ENCODE data around the gene RSAD1.

RSAD1 gene

GRCh38 chr17:50495217-50495823 is 16.7 kb downstream of the RSAD1 start:
- no peak for DNase-seq (ENCODE audit: low read depth)

DNA sequence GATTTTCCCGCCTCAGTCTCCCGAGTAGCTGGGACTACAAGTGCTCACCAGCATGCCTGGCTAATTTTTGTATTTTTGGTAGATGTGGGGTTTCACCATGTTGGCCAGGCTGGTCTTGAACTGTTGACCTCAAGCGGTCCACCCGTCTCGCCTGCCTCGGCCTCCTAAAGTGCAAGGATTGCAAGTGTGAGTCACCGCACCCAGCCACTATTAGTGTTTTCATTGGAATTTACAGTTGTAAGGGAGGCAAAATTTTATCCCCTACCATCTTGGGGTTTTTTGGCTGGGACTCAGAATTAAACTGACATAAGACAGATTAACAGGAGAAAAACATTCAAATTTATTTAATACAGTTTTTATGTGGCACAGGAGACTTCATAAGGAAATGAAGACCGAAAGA is 17.3 kb downstream of the RSAD1 start:
- no peak for DNase-seq (ENCODE audit: low read depth)

DNA sequence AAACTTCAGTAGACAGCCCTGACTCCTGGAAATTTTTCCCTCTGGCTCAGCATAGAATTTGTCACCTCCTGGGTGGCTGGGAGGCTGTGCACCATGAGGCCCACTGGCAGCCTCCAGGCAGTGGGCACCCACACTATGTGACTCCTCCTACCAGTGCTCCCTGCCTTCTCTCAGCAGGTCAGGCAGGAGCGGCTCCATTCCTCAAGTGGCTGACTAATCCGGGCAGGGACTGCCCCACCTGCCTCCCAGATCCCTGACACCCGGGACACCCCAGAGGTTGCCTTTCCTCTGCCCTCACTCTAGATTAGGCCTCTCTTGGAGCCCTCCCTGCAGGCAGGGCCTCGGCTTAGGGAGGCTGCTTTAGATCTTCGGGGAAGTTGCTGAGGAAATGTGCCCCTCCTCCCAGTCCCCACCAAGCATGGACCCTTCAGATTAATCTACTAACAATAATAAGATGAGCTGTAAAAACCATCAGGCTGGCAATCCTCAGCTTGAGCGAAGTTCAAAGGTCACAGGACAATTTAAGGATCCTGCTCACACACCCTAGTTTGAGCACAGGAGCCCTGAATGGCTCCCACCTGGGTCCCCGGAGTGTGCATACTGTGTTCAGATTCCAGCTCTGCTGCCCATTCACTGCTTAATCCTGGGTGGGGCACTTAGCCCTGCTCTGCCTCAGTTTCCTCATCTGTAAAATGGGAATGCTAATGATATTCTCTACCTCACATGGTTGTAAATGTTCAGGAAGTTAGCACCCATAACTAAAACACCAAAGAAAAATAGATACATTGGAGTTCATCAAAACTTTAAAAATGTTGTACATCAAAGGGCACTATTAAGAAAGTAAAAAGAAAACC is 19.6 kb downstream of the RSAD1 start:
- DNase-seq (ENCODE audit: low read depth) = no peak

DNA sequence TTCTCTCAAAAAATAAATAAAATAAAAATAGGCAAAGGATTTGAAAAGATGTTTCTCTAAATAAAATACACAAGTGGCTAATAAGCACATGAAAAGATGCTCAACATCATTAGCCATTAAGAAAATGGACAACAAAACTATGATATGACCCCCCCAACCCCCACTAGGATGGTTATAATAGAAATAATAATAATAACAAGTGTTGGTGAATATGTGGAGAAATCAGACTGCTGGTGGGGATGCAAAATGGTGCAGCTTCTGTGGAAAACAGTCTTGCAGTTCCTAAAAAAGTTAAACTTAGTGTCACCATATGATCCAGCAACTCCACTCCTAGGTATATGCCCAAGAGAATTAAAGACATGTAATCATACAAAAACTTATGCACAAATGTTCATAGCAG is 20.6 kb downstream of the RSAD1 start:
- no peak for DNase-seq (ENCODE audit: low read depth)

DNA sequence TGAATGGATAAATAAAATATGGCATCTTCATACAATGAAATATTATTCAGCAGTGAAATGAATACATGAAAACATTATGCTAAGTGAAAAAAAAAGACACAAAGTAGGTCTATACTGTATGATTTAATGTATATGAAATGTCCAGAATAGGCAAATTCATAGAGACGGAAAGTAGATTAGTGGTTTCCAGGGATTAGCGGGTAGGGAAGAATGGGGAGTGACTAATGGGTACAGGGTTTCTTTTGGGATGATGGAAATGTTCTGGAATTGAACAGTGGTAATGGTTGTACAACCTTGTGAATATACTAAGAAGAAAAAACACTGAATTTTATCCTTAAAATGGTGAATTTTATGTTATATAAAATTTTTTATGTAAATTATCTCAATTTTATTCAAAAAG is 21.1 kb downstream of the RSAD1 start:
- DNase-seq (ENCODE audit: low read depth) = no peak

GRCh38 chr17:50501054-50501453 is 22.4 kb downstream of the RSAD1 start:
- no peak for DNase-seq (ENCODE audit: low read depth)

DNA sequence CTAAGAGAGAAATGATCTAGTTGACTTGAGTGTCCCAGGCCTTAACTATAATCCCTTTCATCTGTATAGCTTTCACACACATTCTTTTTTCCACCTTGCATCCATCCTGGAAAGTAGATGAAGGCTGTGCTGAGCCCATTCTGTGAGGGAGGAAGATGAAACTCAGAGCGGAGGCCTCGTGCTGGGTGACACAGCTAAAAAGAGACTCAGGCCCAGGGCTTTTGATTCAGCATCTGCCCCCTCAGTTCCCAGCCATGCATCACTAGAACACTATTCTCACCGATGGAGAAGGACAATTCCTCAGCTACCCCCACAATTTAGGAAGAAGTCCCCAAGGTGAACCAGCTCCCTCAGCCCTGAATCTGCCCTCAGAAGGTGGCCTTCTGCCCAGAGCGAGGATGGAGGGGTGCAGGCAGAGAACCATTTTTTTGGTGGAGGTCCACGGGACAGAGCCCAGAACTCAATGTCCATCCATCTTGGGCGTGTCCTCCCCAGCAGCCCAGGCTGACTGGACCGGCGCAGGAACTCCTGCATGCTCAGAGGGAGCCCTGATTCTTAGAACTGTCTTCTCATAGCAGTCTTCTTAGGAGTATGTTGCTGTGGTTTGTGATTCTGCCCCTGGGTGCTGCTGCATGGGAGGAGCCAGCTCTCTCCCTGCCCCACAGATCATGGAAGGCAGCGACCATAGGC is 23.8 kb downstream of the RSAD1 start:
- no peak for DNase-seq (ENCODE audit: low read depth)

DNA sequence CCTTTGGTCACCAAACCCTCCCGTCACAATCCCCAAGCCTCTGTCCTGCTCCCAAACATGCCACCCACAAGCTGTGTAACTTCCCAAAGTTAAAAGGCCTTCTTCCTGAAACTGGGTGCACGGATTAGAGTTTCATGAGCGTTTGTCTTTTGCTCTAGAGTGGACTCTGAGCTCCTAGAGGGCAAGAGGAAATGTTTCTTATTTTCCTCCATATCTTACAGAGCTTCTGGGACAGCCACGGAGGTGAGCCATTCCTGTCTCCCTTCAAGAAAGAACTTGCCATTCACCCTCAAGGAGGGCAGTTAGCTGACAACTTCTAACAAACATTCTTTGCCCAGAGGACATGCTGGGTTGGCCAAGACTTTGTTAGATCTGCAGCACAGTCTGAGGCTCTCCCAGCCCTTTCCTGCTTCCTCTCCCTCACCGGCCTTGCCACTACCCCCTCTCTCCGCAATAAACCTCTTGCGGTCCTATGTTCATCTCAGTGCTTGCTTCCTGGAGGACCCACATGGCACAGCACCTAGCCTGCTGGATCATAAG is 27.0 kb downstream of the RSAD1 start:
- DNase-seq (ENCODE audit: low read depth) = no peak

DNA sequence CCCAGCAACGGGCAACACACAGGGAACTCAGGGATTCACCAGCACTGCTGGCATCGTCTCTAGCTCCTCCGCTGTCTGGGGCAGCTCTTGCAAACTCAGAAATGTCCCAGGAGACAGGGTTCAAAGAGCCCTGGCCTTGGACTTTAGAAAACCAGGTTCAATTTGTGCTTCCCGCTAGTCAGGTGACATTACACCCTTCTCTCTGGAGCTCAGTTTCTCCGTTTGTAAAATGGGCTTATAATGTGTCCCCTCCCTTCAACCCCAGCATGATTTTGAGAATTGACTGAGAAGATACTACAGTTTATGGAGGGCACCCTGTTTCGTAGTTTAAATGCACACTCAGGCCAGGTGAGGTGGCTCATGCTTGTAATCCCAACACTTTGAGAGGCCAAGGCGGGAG is 27.6 kb downstream of the RSAD1 start:
- DNase-seq (ENCODE audit: low read depth) = no peak

- peak; percentile 63 for DNase-seq (ENCODE audit: low read depth)
Measured at GRCh38 chr17:50507871-50508572, 29.4 kb downstream of the RSAD1 start, which contains the start of gene MYCBPAP. TSS of gene MYCBPAP (plus strand) at chr17:50508439. CDS start at chr17:50508675, 236 bp downstream.

- DNase-seq (ENCODE audit: low read depth) = no peak
Measured at GRCh38 chr17:50508573-50509460, 30.2 kb downstream of the RSAD1 start.

DNA sequence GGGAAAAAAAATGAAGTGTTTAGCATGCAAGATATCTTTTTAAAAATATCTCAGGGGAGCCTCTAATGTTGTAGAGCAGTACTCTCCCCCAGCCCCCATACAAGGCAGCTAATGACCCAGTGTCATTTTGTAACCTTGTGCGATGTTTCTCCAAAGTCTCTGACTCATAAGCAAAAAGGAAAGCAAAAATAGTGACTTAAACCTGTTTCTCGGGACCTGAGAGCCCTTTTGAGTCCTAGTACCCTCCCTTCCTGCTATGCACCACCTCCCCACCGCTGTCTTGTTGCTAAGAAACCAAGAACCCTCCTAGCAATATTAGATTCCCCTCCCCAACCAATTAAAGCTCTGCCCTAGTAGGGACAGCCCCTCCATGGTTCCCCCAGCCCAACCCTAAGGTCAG is 32.4 kb downstream of the RSAD1 start:
- no peak for DNase-seq (ENCODE audit: low read depth)

GRCh38 chr17:50513495-50513894 is 34.8 kb downstream of the RSAD1 start:
- DNase-seq (ENCODE audit: low read depth) = no peak

GRCh38 chr17:50514388-50514787 is 35.7 kb downstream of the RSAD1 start:
- no peak for DNase-seq (ENCODE audit: low read depth)

GRCh38 chr17:50514936-50515702 is 36.5 kb downstream of the RSAD1 start:
- no peak for DNase-seq (ENCODE audit: low read depth)

GRCh38 chr17:50517011-50517410 is 38.4 kb downstream of the RSAD1 start:
- DNase-seq (ENCODE audit: low read depth) = no peak

- no peak for DNase-seq (ENCODE audit: low read depth)
Measured at GRCh38 chr17:50517504-50518383, 39.1 kb downstream of the RSAD1 start.

DNA sequence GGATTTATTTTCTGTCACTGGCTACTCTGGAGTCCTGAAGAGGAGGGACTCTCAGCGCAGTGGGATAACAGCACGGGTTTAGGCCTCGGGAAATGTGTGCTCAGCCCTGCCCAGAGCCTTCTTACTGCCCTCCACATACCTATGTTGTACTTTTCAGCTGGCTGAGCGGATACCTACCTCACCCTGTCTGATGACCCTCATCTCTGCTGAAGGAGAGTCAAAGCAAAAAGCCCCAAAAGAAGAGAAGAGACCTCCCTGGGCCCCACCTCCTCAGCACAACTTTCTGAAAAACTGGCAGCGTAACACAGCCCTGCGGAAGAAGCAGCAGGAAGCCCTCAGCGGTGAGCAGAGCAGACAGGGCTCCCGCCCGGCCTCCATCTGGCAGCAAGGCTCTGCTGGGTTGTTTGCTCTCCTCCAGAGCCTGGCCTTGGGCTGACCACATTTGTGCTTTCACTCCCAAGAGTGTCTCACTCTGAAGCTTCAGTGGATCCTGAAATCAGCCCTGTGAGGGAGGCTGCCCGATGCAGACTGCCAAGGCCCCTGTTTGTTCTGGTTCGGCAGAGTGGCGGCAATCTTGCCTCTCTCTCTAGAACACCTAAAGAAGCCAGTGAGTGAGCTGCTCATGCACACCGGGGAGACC is 39.8 kb downstream of the RSAD1 start:
- DNase-seq (ENCODE audit: low read depth) = no peak
